8988T (cell line): ENCODE measurements around the gene NQO2.
"Not testable (repeated sequence)": the region's sequence is repeated elsewhere in the genome, so short reads cannot be mapped to it uniquely, and the experiment has no call there.

ENCODE experiments used
- DNase-seq: peaks from one replicate; pipeline ENCODE4 v3.0.0; 2011

Gene NQO2

GRCh38 chr6:2970753-2971419 lies 28.8 kb upstream of the NQO2 start:
- DNase-seq: peak; percentile 56

- DNase-seq: no peak
Observed at GRCh38 chr6:2971420-2972218, 28.1 kb upstream of the NQO2 start, which contains the start of gene SERPINB6. TSS of gene SERPINB6 (minus strand) at chr6:2971567. CDS start at chr6:2959332, 12,235 bp downstream.

- DNase-seq: not testable (repeated sequence)
Observed at GRCh38 chr6:2972219-2972487, 27.5 kb upstream of the NQO2 start.

GRCh38 chr6:2972685-2973084 lies 27.0 kb upstream of the NQO2 start:
- DNase-seq: not testable (repeated sequence)

GRCh38 chr6:2973180-2973579 lies 26.5 kb upstream of the NQO2 start:
- not testable (repeated sequence) for DNase-seq

- no peak for DNase-seq
Observed at GRCh38 chr6:2973676-2974075, 26.0 kb upstream of the NQO2 start.

GRCh38 chr6:2976060-2976459 lies 23.6 kb upstream of the NQO2 start:
- no peak for DNase-seq

GRCh38 chr6:2976571-2977085 lies 23.1 kb upstream of the NQO2 start:
- DNase-seq: no peak

GRCh38 chr6:2977290-2977689 lies 22.4 kb upstream of the NQO2 start:
- no peak for DNase-seq

- no peak for DNase-seq
Observed at GRCh38 chr6:2977799-2978590, 21.7 kb upstream of the NQO2 start.

- no peak for DNase-seq
Observed at GRCh38 chr6:2978923-2979322, 20.8 kb upstream of the NQO2 start.

- DNase-seq: no peak
Observed at GRCh38 chr6:2979819-2980464, 19.8 kb upstream of the NQO2 start.

GRCh38 chr6:2980465-2980855 lies 19.2 kb upstream of the NQO2 start:
- no peak for DNase-seq

GRCh38 chr6:2982426-2983117 lies 17.1 kb upstream of the NQO2 start:
- no peak for DNase-seq

GRCh38 chr6:2984738-2985406 lies 14.8 kb upstream of the NQO2 start:
- DNase-seq: no peak

- no peak for DNase-seq
Observed at GRCh38 chr6:2986722-2987221, 12.9 kb upstream of the NQO2 start.

GRCh38 chr6:2988094-2988425 lies 11.6 kb upstream of the NQO2 start:
- DNase-seq: no peak

GRCh38 chr6:2988426-2989331 lies 11.0 kb upstream of the NQO2 start:
- peak; percentile 41 for DNase-seq

GRCh38 chr6:2989332-2990247 lies 10.1 kb upstream of the NQO2 start:
- DNase-seq: no peak
